ENCODE measurements around the gene UGT1A9. TPM values are rescaled to one million over a fixed set of nuclear protein-coding genes. Genes with fewer than 3 reads are reported as not detected.

Gene UGT1A9
- polyA plus RNA-seq, 1 of the 3 experiments (the other 2 are of a cell fraction) = not detected

DNA sequence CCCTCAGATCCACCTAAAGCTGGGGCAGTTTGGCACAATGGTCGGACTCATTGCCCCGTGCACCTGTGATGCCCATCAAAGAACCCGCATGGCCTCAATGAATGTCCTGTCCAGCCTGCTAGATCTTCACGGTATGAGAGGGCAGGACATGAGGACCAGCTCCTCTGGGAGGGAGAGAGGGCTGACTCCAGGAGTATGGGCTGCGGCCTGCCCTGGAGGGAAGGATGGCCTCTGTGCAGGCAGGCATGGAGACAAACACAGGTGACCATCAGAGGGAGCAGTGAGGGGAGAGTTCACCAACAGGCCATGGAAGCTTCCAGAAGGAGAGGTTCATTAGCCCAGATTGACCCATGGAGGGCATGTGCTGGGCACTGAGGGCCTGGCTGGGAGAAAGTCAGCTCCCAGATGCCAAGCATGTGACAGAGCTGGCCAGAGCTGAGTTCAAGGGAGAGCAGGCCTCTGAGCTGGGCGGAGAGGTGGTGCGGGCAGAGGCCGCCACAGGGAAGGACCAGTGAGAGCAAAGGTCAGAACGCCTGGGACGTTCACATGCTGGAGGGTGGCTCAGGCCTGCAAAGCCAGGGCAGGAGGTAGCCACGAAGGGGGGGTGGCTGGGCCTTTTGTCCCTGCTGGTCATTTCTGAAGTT is 146.4 kb downstream of the UGT1A9 start (continued):
- TF ChIP-seq, protein P1, sequence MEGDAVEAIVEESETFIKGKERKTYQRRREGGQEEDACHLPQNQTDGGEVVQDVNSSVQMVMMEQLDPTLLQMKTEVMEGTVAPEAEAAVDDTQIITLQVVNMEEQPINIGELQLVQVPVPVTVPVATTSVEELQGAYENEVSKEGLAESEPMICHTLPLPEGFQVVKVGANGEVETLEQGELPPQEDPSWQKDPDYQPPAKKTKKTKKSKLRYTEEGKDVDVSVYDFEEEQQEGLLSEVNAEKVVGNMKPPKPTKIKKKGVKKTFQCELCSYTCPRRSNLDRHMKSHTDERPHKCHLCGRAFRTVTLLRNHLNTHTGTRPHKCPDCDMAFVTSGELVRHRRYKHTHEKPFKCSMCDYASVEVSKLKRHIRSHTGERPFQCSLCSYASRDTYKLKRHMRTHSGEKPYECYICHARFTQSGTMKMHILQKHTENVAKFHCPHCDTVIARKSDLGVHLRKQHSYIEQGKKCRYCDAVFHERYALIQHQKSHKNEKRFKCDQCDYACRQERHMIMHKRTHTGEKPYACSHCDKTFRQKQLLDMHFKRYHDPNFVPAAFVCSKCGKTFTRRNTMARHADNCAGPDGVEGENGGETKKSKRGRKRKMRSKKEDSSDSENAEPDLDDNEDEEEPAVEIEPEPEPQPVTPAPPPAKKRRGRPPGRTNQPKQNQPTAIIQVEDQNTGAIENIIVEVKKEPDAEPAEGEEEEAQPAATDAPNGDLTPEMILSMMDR (IDR thresholded peaks at IDR 0.05) = no peak
- TF ChIP-seq SMC3 (IDR thresholded peaks at IDR 0.05; ENCODE audit: low read depth, low read length) (no peak), SIN3A (IDR thresholded peaks at IDR 0.05; ENCODE audit: borderline replicate concordance, low read depth, low read length) (no peak), MXI1 (IDR thresholded peaks at IDR 0.05; ENCODE audit: low read depth, low read length) (no peak)
- TF ChIP-seq, protein P2, sequence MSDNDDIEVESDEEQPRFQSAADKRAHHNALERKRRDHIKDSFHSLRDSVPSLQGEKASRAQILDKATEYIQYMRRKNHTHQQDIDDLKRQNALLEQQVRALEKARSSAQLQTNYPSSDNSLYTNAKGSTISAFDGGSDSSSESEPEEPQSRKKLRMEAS (IDR thresholded peaks at IDR 0.05; ENCODE audit: low read depth) = no peak
- TF ChIP-seq, protein P3, sequence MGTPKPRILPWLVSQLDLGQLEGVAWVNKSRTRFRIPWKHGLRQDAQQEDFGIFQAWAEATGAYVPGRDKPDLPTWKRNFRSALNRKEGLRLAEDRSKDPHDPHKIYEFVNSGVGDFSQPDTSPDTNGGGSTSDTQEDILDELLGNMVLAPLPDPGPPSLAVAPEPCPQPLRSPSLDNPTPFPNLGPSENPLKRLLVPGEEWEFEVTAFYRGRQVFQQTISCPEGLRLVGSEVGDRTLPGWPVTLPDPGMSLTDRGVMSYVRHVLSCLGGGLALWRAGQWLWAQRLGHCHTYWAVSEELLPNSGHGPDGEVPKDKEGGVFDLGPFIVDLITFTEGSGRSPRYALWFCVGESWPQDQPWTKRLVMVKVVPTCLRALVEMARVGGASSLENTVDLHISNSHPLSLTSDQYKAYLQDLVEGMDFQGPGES (IDR thresholded peaks at IDR 0.05; ENCODE audit: low read depth, low read length) = no peak

DNA sequence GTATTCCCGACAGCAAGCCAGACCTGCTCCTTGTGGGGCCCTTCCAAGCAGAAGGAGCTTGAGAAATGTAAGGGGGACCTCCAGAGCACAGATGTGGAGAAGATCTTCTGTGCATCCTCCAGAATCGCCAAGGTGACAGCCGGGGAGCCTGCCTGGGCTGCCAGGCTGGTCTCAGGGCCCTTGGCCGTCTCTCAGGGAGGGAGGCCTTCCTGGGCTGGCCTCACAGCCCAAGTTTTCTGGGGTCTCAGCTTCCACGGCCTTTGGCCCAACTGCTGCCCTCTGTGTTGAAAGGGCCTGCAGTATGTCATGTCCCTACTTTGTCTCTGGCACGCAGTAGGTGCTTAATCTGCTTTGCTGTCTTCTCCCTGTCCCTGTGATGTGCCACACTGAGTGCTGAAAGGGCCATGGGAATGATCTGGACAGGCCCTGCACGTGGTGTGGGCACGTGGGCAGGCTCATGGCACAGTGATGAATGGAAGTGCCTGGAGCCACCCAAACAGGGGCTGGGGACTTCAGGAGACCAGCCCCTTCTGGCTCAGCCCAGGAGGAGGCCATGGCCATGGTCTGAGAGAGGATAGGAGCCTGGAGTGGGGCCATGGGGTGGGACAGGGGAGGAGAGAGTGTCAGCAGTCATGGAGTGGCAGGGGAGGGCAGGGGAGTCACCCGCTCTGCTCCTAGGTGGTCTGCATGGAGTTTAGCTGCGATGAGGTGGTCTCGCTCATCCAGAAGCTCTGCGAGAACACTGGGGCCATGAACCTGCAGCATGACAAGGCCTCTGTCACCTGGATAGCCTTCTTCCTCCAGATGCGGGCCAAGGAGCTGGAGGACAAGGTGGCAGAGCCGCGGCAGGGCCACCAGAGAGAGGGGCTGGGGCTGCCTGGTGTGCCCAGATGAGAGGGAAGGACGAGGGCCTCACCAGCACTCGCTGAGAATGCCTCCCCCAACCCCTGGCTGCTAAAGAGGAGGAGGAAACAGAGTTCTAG is 147.2 kb downstream of the UGT1A9 start:
- ChIA-PET POLR2A (no interaction called here), CTCF (interaction anchor here (1.5 kb wide), 1 partner anchor 14 kb away, joined by 5 read pairs; no protein-coding TSS in a partner anchor)
- H3F3A ChIP-seq (replicated peaks; ENCODE audit: insufficient read depth) = no peaks in the 10 kb centered on the region
- H3K27ac ChIP-seq (ENCODE audit: low read depth in 2 of 2, low read length in 1 of 2) = no peak overlapping the region
- DNase-seq = no peak
- no peak overlapping the region for H2AFZ ChIP-seq (ENCODE audit: low read depth)
- no peaks in the 10 kb centered on the region for H4K20me1 ChIP-seq (ENCODE audit: insufficient read depth)
- H3K4me1 ChIP-seq (ENCODE audit: control insufficient read depth in 1 of 2, insufficient read depth in 2 of 2, low read depth in 1 of 2, low read length in 1 of 2) = peaks cover 0 to 3% of the 10 kb centered on the region in 2 experiments; a peak in 1 of 4 replicates
- no peaks in the 10 kb centered on the region for H3K36me3 ChIP-seq (replicated peaks in 1 of 2; ENCODE audit: control insufficient read depth in 1 of 2, insufficient read depth in 2 of 2, low read length in 1 of 2)
- H3K4me3 ChIP-seq (ENCODE audit: low read depth in 2 of 2, low read length in 1 of 2) = no peak overlapping the region
- TF ChIP-seq GABPA (IDR thresholded peaks at IDR 0.05; ENCODE audit: low read depth) (no peak), CHD2 (IDR thresholded peaks at IDR 0.05; ENCODE audit: low read length, partially characterized antibody) (no peak), NFIC (IDR thresholded peaks at IDR 0.05; ENCODE audit: borderline replicate concordance) (no peak), SIN3A (IDR thresholded peaks at IDR 0.05; ENCODE audit: borderline replicate concordance, low read depth, low read length) (no peak), MXI1 (IDR thresholded peaks at IDR 0.05; ENCODE audit: low read depth, low read length) (no peak), YY1 (IDR thresholded peaks at IDR 0.05; ENCODE audit: low read depth) (no peak), NRF1 (IDR thresholded peaks at IDR 0.05; ENCODE audit: low read depth, low read length) (no peak), ELF1 (IDR thresholded peaks at IDR 0.05) (no peak)
- TF ChIP-seq, protein P2 (IDR thresholded peaks at IDR 0.05; ENCODE audit: low read depth) = no peak
- TF ChIP-seq, protein P4, sequence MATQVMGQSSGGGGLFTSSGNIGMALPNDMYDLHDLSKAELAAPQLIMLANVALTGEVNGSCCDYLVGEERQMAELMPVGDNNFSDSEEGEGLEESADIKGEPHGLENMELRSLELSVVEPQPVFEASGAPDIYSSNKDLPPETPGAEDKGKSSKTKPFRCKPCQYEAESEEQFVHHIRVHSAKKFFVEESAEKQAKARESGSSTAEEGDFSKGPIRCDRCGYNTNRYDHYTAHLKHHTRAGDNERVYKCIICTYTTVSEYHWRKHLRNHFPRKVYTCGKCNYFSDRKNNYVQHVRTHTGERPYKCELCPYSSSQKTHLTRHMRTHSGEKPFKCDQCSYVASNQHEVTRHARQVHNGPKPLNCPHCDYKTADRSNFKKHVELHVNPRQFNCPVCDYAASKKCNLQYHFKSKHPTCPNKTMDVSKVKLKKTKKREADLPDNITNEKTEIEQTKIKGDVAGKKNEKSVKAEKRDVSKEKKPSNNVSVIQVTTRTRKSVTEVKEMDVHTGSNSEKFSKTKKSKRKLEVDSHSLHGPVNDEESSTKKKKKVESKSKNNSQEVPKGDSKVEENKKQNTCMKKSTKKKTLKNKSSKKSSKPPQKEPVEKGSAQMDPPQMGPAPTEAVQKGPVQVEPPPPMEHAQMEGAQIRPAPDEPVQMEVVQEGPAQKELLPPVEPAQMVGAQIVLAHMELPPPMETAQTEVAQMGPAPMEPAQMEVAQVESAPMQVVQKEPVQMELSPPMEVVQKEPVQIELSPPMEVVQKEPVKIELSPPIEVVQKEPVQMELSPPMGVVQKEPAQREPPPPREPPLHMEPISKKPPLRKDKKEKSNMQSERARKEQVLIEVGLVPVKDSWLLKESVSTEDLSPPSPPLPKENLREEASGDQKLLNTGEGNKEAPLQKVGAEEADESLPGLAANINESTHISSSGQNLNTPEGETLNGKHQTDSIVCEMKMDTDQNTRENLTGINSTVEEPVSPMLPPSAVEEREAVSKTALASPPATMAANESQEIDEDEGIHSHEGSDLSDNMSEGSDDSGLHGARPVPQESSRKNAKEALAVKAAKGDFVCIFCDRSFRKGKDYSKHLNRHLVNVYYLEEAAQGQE (IDR thresholded peaks at IDR 0.05; ENCODE audit: low read depth, low read length) = no peak
- TF ChIP-seq, protein P5, sequence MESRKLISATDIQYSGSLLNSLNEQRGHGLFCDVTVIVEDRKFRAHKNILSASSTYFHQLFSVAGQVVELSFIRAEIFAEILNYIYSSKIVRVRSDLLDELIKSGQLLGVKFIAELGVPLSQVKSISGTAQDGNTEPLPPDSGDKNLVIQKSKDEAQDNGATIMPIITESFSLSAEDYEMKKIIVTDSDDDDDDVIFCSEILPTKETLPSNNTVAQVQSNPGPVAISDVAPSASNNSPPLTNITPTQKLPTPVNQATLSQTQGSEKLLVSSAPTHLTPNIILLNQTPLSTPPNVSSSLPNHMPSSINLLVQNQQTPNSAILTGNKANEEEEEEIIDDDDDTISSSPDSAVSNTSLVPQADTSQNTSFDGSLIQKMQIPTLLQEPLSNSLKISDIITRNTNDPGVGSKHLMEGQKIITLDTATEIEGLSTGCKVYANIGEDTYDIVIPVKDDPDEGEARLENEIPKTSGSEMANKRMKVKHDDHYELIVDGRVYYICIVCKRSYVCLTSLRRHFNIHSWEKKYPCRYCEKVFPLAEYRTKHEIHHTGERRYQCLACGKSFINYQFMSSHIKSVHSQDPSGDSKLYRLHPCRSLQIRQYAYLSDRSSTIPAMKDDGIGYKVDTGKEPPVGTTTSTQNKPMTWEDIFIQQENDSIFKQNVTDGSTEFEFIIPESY (IDR thresholded peaks at IDR 0.05; ENCODE audit: borderline replicate concordance, low read depth) = no peak
- no peaks in the 10 kb centered on the region for H3K79me2 ChIP-seq (ENCODE audit: insufficient read depth)
- H3K27me3 ChIP-seq (ENCODE audit: insufficient read depth) = no peaks in the 10 kb centered on the region
- 63% methylated on average over 13 of the region's 17 CpGs for WGBS (ENCODE audit: low lambda C conversion rate)
- H3K9ac ChIP-seq = no peak overlapping the region
- no peaks in the 10 kb centered on the region for H3K9me3 ChIP-seq
- no peak overlapping the region for H3K4me2 ChIP-seq
- H3K9me2 ChIP-seq = no peaks in the 10 kb centered on the region
